ENCODE data around the gene COL4A1.

DNA sequence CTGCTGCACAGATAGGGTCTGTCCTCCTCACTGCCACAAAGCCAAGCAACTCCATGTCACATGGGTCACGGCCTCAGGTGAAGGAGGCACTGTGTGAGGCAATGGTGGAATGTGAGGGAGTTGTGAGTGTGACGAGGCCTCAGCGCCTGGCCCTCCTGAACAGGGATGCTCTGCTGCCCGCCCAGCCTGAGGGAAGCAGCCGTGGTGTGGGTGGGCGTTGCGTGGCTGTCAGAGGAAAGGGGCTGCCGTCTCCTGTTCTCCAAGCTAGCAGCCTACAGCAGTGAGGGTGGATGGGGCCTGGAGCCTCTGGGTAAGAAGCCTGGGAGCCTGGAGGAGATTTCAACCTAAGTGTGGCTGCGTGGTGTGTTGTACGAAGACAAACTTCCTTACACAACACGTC, 125.0 kb downstream of the COL4A1 start:
- no peak for TF ChIP-seq MAZ (IDR thresholded peaks at IDR 0.05; ENCODE audit: borderline replicate concordance, low read depth, low read length)
- TF ChIP-seq MAZ (CRISPR knock-in tag; IDR thresholded peaks at IDR 0.05; ENCODE audit: low read depth): no peak
- TF ChIP-seq SP4 (CRISPR knock-in tag; IDR thresholded peaks at IDR 0.05): no peak
